WTC11 (cell line): ENCODE data around the gene ANAPC7.

ENCODE experiments used
- ATF1 ChIP-seq: sonication (generic); formaldehyde crosslinking; IDR thresholded peaks from 2 replicates; pipeline ENCODE4 v1.8.1; 2023; ENCODE audit warnings: mild to moderate bottlenecking, moderate library complexity, missing genetic modification reagents
- CREM ChIP-seq: sonication (generic); formaldehyde crosslinking; IDR thresholded peaks from 2 replicates; pipeline ENCODE4 v1.8.1; 2022; ENCODE audit warnings: mild to moderate bottlenecking, missing genetic modification reagents, moderate library complexity
- ETV6 ChIP-seq: sonication (generic); formaldehyde crosslinking; IDR thresholded peaks from 2 replicates; pipeline ENCODE4 v1.8.1; 2022; ENCODE audit warnings: mild to moderate bottlenecking, missing genetic modification reagents
- FOXK1 ChIP-seq: sonication (generic); formaldehyde crosslinking; IDR thresholded peaks from 2 replicates; pipeline ENCODE4 v1.8.0; 2022; ENCODE audit warnings: mild to moderate bottlenecking, moderate library complexity, missing genetic modification reagents
- JUN ChIP-seq: sonication (generic); formaldehyde crosslinking; IDR thresholded peaks from 2 replicates; pipeline ENCODE4 v1.8.0; 2023; ENCODE audit warnings: mild to moderate bottlenecking, missing genetic modification reagents
- NR2C2 ChIP-seq: sonication (generic); formaldehyde crosslinking; IDR thresholded peaks from 2 replicates; pipeline ENCODE4 v1.8.0; 2022; ENCODE audit warnings: mild to moderate bottlenecking, missing genetic modification reagents
- NR3C1 ChIP-seq: sonication (generic); formaldehyde crosslinking; conservative IDR thresholded peaks from 2 replicates; pipeline ENCODE4 v1.8.1; 2023; ENCODE audit warnings: low read depth, mild to moderate bottlenecking, missing genetic modification reagents
- RELA ChIP-seq: sonication (generic); formaldehyde crosslinking; IDR thresholded peaks from 2 replicates; pipeline ENCODE4 v1.8.1; 2022; ENCODE audit warnings: missing genetic modification reagents, mild to moderate bottlenecking, borderline replicate concordance
- TF ChIP-seq, protein P1 (sequence below): fragments of 200-600 bp; IDR thresholded peaks from 2 replicates; pipeline ENCODE4 v1.8.0; 2022; ENCODE audit warnings: antibody characterized with exemption
- TF ChIP-seq, protein P2 (sequence below): sonication (generic); formaldehyde crosslinking; IDR thresholded peaks from 2 replicates; pipeline ENCODE4 v1.8.1; 2022; ENCODE audit warnings: low read depth, missing genetic modification reagents, borderline replicate concordance
- TF ChIP-seq, protein P3 (sequence below): sonication (generic); formaldehyde crosslinking; IDR thresholded peaks from 2 replicates; pipeline ENCODE4 v1.8.1; 2023; ENCODE audit warnings: mild to moderate bottlenecking, missing genetic modification reagents, moderate library complexity

DNA sequence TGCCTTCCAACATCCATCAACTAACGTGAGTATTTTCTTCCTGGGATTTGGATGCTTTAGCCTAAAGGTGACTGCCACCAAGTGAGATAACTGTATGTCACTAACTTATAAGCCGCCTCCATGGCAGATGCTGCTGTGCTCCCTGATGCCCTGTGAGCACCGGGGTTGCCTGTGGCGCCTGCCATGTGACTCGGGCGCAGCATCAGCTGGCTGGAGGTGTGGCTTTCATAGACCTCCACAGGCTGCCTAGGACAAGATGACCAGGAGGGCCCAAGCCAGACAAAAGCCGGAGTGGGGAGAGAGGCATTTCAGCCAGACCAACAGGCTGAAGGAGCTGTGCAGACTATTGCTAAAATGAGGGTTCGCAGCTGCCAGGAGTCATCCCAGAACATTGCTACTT is 55.7 kb downstream of the ANAPC7 start:
- TF ChIP-seq NR2C2 (CRISPR knock-in tag) (no peak), RELA (no peak), JUN (CRISPR knock-in tag) (no peak), FOXK1 (no peak), NR3C1 (CRISPR knock-in tag) (no peak), ETV6 (no peak), CREM (CRISPR knock-in tag) (no peak), ATF1 (CRISPR knock-in tag) (no peak)
- TF ChIP-seq, protein P1, sequence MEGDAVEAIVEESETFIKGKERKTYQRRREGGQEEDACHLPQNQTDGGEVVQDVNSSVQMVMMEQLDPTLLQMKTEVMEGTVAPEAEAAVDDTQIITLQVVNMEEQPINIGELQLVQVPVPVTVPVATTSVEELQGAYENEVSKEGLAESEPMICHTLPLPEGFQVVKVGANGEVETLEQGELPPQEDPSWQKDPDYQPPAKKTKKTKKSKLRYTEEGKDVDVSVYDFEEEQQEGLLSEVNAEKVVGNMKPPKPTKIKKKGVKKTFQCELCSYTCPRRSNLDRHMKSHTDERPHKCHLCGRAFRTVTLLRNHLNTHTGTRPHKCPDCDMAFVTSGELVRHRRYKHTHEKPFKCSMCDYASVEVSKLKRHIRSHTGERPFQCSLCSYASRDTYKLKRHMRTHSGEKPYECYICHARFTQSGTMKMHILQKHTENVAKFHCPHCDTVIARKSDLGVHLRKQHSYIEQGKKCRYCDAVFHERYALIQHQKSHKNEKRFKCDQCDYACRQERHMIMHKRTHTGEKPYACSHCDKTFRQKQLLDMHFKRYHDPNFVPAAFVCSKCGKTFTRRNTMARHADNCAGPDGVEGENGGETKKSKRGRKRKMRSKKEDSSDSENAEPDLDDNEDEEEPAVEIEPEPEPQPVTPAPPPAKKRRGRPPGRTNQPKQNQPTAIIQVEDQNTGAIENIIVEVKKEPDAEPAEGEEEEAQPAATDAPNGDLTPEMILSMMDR, result no peak
- TF ChIP-seq, protein P2, sequence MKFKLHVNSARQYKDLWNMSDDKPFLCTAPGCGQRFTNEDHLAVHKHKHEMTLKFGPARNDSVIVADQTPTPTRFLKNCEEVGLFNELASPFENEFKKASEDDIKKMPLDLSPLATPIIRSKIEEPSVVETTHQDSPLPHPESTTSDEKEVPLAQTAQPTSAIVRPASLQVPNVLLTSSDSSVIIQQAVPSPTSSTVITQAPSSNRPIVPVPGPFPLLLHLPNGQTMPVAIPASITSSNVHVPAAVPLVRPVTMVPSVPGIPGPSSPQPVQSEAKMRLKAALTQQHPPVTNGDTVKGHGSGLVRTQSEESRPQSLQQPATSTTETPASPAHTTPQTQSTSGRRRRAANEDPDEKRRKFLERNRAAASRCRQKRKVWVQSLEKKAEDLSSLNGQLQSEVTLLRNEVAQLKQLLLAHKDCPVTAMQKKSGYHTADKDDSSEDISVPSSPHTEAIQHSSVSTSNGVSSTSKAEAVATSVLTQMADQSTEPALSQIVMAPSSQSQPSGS, result no peak
- TF ChIP-seq, protein P3, sequence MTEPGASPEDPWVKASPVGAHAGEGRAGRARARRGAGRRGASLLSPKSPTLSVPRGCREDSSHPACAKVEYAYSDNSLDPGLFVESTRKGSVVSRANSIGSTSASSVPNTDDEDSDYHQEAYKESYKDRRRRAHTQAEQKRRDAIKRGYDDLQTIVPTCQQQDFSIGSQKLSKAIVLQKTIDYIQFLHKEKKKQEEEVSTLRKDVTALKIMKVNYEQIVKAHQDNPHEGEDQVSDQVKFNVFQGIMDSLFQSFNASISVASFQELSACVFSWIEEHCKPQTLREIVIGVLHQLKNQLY (CRISPR knock-in tag), result no peak
